Gastrocnemius medialis (tissue), 4 donors: ENCODE measurements around the gene PXN.

ENCODE experiments used
- POLR2A ChIP-seq, 2 donors: fragments of 450-650 bp; IDR thresholded peaks; one replicate each; pipeline ENCODE4 v1.6.1; 2017; ENCODE audit warnings: antibody characterized with exemption in 2 of 2, mild to moderate bottlenecking in 2 of 2, moderate library complexity in 2 of 2
- TF ChIP-seq, protein P1 (sequence below), 5 experiments: fragments of 450-650 bp in 3 of 5; fragments of 200-600 bp in 2 of 5; sonication (generic) in 2 of 5; IDR thresholded peaks in 4 of 5; conservative IDR thresholded peaks in 1 of 5; 1 replicate in 4 of 5; 2 replicates in 1 of 5; pipeline ENCODE4 v1.5.1; 2016 to 2019; ENCODE audit warnings: antibody characterized with exemption in 5 of 5, mild to moderate bottlenecking in 3 of 5, moderate library complexity in 3 of 5

GRCh38 chr12:120301962-120302815 is 36.7 kb upstream of the PXN start, which contains the start of gene SIRT4:
- TF ChIP-seq, protein P1, sequence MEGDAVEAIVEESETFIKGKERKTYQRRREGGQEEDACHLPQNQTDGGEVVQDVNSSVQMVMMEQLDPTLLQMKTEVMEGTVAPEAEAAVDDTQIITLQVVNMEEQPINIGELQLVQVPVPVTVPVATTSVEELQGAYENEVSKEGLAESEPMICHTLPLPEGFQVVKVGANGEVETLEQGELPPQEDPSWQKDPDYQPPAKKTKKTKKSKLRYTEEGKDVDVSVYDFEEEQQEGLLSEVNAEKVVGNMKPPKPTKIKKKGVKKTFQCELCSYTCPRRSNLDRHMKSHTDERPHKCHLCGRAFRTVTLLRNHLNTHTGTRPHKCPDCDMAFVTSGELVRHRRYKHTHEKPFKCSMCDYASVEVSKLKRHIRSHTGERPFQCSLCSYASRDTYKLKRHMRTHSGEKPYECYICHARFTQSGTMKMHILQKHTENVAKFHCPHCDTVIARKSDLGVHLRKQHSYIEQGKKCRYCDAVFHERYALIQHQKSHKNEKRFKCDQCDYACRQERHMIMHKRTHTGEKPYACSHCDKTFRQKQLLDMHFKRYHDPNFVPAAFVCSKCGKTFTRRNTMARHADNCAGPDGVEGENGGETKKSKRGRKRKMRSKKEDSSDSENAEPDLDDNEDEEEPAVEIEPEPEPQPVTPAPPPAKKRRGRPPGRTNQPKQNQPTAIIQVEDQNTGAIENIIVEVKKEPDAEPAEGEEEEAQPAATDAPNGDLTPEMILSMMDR (IDR thresholded peaks at IDR 0.05 in 4 of 5, conservative IDR thresholded peaks at IDR 0.05 in 1 of 5), result peak; percentile 60 to 84 (median 68)
- peak in 1 of 2 donors; percentile 48 for TF ChIP-seq POLR2A (IDR thresholded peaks at IDR 0.05)
